Trophoblast cell (in vitro differentiated cells and primary cell): ENCODE results near the gene PPTC7. TPM values are rescaled to one million over a fixed set of nuclear protein-coding genes. Genes with fewer than 3 reads are reported as not detected.
A peak's percentile ranks its signal among the peaks of the same experiment; 100 is the strongest.

Experiments
- DNase-seq, 2 donors: peaks; one replicate each; pipeline ENCODE4 v3.0.0-alpha.2; 2016
- H2AFZ ChIP-seq: 2 replicates; pipeline ENCODE4 v1.6.1; 2013; ENCODE audit warnings: low read length, moderate library complexity, mild to moderate bottlenecking; ENCODE audit not compliant: insufficient read depth, poor library complexity
- H2AK5ac ChIP-seq: 2 replicates; pipeline ENCODE4 v1.6.1; 2013; ENCODE audit warnings: mild to moderate bottlenecking, low read length
- H2BK120ac ChIP-seq: 2 replicates; pipeline ENCODE4 v1.6.1; 2013; ENCODE audit warnings: low read length, mild to moderate bottlenecking, moderate library complexity; ENCODE audit not compliant: insufficient read depth, poor library complexity
- H2BK12ac ChIP-seq: 2 replicates; pipeline ENCODE4 v1.6.1; 2013; ENCODE audit warnings: mild to moderate bottlenecking, low read length, moderate library complexity
- H2BK5ac ChIP-seq: 2 replicates; pipeline ENCODE4 v1.6.1; 2013; ENCODE audit warnings: low read length, low read depth, moderate library complexity, mild to moderate bottlenecking; ENCODE audit not compliant: poor library complexity
- H3K14ac ChIP-seq: 2 replicates; pipeline ENCODE4 v1.6.1; 2013; ENCODE audit warnings: mild to moderate bottlenecking, low read length
- H3K18ac ChIP-seq: 2 replicates; pipeline ENCODE4 v1.6.1; 2013; ENCODE audit warnings: mild to moderate bottlenecking, low read length
- H3K23ac ChIP-seq: 2 replicates; pipeline ENCODE4 v1.6.1; 2013; ENCODE audit warnings: low read length
- H3K27ac ChIP-seq: 2 replicates; pipeline ENCODE4 v1.5.1; 2013; ENCODE audit warnings: low read depth, mild to moderate bottlenecking, inconsistent platforms, low read length, moderate library complexity
- H3K27me3 ChIP-seq: 2 replicates; pipeline ENCODE4 v1.6.1; 2013; ENCODE audit warnings: inconsistent platforms, mild to moderate bottlenecking, low read length, moderate library complexity; ENCODE audit not compliant: insufficient read depth
- H3K36me3 ChIP-seq, 2 experiments: 1 replicate in 1 of 2; 2 replicates in 1 of 2; pipeline ENCODE4 v1.6.1; 2013; ENCODE audit warnings: low read length in 2 of 2, mild to moderate bottlenecking in 2 of 2, moderate library complexity in 1 of 2; ENCODE audit not compliant: insufficient read depth in 2 of 2, control insufficient read depth in 1 of 2
- H3K4ac ChIP-seq: 2 replicates; pipeline ENCODE4 v1.6.1; 2013; ENCODE audit warnings: low read depth, mild to moderate bottlenecking, low read length, moderate library complexity
- H3K4me1 ChIP-seq, 2 experiments: 1 replicate in 1 of 2; 2 replicates in 1 of 2; pipeline ENCODE4 v1.6.1; 2013; ENCODE audit warnings: low read length in 2 of 2, mild to moderate bottlenecking in 2 of 2, moderate library complexity in 1 of 2; ENCODE audit not compliant: insufficient read depth in 2 of 2, control insufficient read depth in 1 of 2
- H3K4me2 ChIP-seq: 2 replicates; pipeline ENCODE4 v1.6.1; 2013; ENCODE audit warnings: inconsistent platforms, mild to moderate bottlenecking, low read length, moderate library complexity
- H3K4me3 ChIP-seq: 2 replicates; pipeline ENCODE4 v1.5.1; 2013; ENCODE audit warnings: mild to moderate bottlenecking, low read depth, low read length, inconsistent platforms
- H3K79me1 ChIP-seq: one replicate; pipeline ENCODE4 v1.6.1; 2013; ENCODE audit warnings: low read length
- H3K79me2 ChIP-seq: 2 replicates; pipeline ENCODE4 v1.6.1; 2013; ENCODE audit warnings: low read length, mild to moderate bottlenecking; ENCODE audit not compliant: control insufficient read depth, insufficient read depth, poor library complexity
- H3K9ac ChIP-seq: 2 replicates; pipeline ENCODE4 v1.6.1; 2013; ENCODE audit warnings: mild to moderate bottlenecking, low read length
- H3K9me3 ChIP-seq: 2 replicates; pipeline ENCODE4 v1.6.1; 2013; ENCODE audit warnings: low read depth, mild to moderate bottlenecking, control low read depth, inconsistent platforms, low read length; ENCODE audit not compliant: insufficient read depth
- H4K12ac ChIP-seq: 2 replicates; pipeline ENCODE4 v1.6.1; 2013; ENCODE audit warnings: low read depth, mild to moderate bottlenecking, low read length, moderate library complexity
- H4K8ac ChIP-seq: 2 replicates; pipeline ENCODE4 v1.6.1; 2013; ENCODE audit warnings: low read depth, mild to moderate bottlenecking, low read length, moderate library complexity
- H4K91ac ChIP-seq: one replicate; pipeline ENCODE4 v1.6.1; 2013; ENCODE audit warnings: low read depth, mild to moderate bottlenecking, low read length, moderate library complexity
- WGBS: extraction: QIAGEN DNeasy Blood & Tissue Kit; methylation state at CpG from one replicate; pipeline ENCODE4 v1.1.7; 2013; ENCODE audit warnings: missing lambda C conversion rate; ENCODE audit not compliant: insufficient read length, insufficient coverage; ENCODE audit errors: extremely low coverage; 5-methylcytosine and 5-hydroxymethylcytosine counted together
- polyA plus RNA-seq: library from polyadenylated mRNA; stranded (reverse); fragments of 200-250 nt; gene quantifications from 2 replicates; pipeline ENCODE4 v1.2.3, GENCODE V29; 2013

The PPTC7 gene, protein sequence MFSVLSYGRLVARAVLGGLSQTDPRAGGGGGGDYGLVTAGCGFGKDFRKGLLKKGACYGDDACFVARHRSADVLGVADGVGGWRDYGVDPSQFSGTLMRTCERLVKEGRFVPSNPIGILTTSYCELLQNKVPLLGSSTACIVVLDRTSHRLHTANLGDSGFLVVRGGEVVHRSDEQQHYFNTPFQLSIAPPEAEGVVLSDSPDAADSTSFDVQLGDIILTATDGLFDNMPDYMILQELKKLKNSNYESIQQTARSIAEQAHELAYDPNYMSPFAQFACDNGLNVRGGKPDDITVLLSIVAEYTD
- 9.9 and 10.1 TPM in 2 replicates for polyA plus RNA-seq

DNA sequence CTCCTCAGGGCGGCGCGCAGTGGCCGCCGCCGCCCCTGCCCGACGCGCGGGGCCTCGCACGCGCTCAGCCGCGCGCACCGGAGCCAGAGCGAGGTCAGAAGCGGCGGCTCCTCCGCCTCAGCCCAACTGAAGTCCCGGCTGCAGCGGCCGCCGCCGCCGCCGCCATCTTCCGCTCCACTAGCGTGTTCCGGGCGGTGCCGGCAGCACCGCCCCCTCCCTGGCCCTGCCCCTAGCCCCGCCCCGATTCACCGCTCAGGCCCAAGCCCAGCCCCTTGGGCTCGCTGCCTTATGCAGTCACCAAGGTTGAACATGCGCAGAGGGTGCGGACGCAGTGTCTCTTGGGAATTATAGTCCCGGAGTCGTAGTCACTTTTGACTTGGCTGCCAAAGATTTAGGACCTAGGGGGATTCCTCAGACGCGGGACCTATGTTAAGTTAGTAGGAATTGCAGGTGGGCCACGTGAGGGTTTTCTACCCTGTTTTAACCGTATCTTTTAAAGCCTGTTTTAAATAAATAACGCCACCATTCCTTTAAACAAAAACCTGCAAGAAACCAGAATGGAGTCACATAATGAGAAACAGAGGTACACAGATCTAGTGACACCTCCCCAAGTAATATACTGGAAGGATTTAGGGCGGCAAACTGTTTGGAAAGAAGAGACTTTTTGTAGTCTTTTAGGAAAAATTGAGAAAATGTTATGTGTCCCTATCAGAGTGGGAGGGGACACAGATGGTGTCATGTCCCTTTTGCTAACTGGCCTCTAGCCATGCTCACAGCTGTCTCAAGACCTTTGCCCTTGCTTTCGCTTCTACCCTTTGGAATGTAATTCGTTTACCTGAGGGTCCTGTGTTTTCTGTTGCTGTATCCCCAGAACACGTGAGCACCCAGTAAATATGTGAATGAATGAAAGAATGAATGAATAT, at the start of gene PPTC7:
Gene PPTC7 (minus strand): TSS at position 182 of the 923 bp plus-strand sequence. CDS start 287 bp downstream, outside the sequence.
- peak within 1 kb of the TSS; percentile 82 for H4K91ac ChIP-seq
- WGBS: no CpG with 5 or more reads among the region's 52 CpGs
- DNase-seq: peak; percentile 98
- no peak within 1 kb of the TSS for H4K12ac ChIP-seq
- peak within 1 kb of the TSS; percentile 89 for H3K4me3 ChIP-seq
- H3K27me3 ChIP-seq: no peaks in the 10 kb centered on the region
- peaks cover 4% of the 10 kb centered on the region for H3K79me1 ChIP-seq
- peak within 1 kb of the TSS; percentile 26 for H3K4ac ChIP-seq
- H4K8ac ChIP-seq: peak within 1 kb of the TSS; percentile 56
- H3K9me3 ChIP-seq: no peaks in the 10 kb centered on the region
- no peak within 1 kb of the TSS for H2AK5ac ChIP-seq
- H2BK5ac ChIP-seq: peak within 1 kb of the TSS; percentile 22
- peak within 1 kb of the TSS; percentile 76 for H3K18ac ChIP-seq
- peak within 1 kb of the TSS; percentile 74 for H3K14ac ChIP-seq
- peak within 1 kb of the TSS; percentile 48 for H2AFZ ChIP-seq
- H3K4me2 ChIP-seq: peak within 1 kb of the TSS; percentile 93
- peak within 1 kb of the TSS; percentile 27 for H3K27ac ChIP-seq
- no peak within 1 kb of the TSS for H2BK12ac ChIP-seq
- H3K9ac ChIP-seq: peak within 1 kb of the TSS; percentile 98
- H3K79me2 ChIP-seq: peaks cover 9% of the 10 kb centered on the region
- peak within 1 kb of the TSS; percentile 26 for H2BK120ac ChIP-seq
- H3K4me1 ChIP-seq: peaks cover 8% of the 10 kb centered on the region in 2 experiments
- H3K36me3 ChIP-seq: no peaks in the 10 kb centered on the region
- H3K23ac ChIP-seq: no peak within 1 kb of the TSS

DNA sequence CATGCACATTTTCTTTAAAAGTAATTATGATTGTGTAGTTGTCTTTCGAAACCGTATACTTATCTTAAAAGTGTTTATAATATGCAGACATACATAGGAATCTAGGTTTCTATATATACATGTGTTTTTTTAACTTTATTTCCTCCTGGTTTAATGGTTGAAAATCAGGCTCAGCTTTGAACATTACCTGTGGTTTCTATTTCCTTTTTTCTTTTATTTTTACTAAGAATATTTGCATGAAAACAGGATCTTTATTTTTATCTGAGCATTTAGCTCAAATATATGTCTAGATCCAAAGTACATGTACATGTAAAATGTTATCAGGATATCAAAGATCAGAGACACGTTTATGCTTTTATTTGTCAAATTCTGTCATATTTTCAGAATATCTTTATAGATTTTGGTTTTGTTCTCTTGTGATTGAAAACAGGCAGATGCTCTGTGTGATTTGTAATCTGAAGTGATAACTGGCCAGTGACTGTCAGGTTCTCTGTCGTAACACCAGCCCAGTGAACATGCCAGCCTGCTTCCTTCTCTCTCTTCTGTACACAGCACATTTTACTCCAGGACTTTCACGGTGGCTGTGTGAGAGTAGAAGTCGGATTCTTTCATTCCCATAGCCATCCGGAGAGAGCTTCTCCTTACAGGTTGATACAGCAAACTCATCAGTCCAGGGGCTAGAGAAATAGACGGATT, 44.5 kb upstream of the PPTC7 start:
- no peak overlapping the region for H3K9ac ChIP-seq
- no peaks in the 10 kb centered on the region for H3K79me1 ChIP-seq
- no peaks in the 10 kb centered on the region for H3K36me3 ChIP-seq
- H3K23ac ChIP-seq: no peak overlapping the region
- H3K9me3 ChIP-seq: no peaks in the 10 kb centered on the region
- no peak overlapping the region for H2BK5ac ChIP-seq
- WGBS: no CpG with 5 or more reads among the region's 8 CpGs
- no peak overlapping the region for H3K27ac ChIP-seq
- H2BK120ac ChIP-seq: no peak overlapping the region
- H3K18ac ChIP-seq: no peak overlapping the region
- H3K27me3 ChIP-seq: no peaks in the 10 kb centered on the region
- H3K4ac ChIP-seq: no peak overlapping the region
- H2AK5ac ChIP-seq: no peak overlapping the region
- H3K14ac ChIP-seq: no peak overlapping the region
- no peak overlapping the region for H3K4me3 ChIP-seq
- DNase-seq: no peak
- no peak overlapping the region for H4K12ac ChIP-seq
- no peak overlapping the region for H3K4me2 ChIP-seq
- H2AFZ ChIP-seq: no peak overlapping the region
- H3K79me2 ChIP-seq: no peaks in the 10 kb centered on the region
- H4K91ac ChIP-seq: no peak overlapping the region
- no peak overlapping the region for H4K8ac ChIP-seq
- no peak overlapping the region for H2BK12ac ChIP-seq
- no peaks in the 10 kb centered on the region for H3K4me1 ChIP-seq

DNA sequence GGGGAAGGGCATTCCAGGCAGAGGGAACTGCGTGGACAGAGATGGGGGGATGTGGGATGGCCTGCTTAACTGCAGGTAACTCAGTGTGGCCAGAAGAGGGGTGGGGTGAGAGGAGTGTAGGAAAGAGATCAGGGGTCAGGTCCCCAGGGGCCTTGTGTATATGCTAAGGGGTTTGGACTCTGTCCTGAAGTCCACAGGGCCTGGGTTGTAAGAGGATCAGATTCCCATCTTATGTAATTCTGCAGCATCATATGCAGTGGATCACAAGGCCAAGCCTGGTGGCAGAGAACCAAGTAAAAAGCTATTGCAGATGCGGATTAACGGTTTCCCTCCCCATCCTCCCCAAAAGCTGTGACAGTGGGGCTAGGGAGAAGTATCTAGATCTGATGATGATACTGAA, 39.5 kb upstream of the PPTC7 start:
- no peak overlapping the region for H3K18ac ChIP-seq
- H4K8ac ChIP-seq: no peak overlapping the region
- no peaks in the 10 kb centered on the region for H3K36me3 ChIP-seq
- no peaks in the 10 kb centered on the region for H3K79me1 ChIP-seq
- no peak for DNase-seq
- no peak overlapping the region for H2BK5ac ChIP-seq
- H4K12ac ChIP-seq: no peak overlapping the region
- H3K4me1 ChIP-seq: no peaks in the 10 kb centered on the region
- no peak overlapping the region for H3K23ac ChIP-seq
- H2BK120ac ChIP-seq: no peak overlapping the region
- H3K4me3 ChIP-seq: peak overlapping the region; percentile 25
- no peaks in the 10 kb centered on the region for H3K27me3 ChIP-seq
- no peaks in the 10 kb centered on the region for H3K79me2 ChIP-seq
- no peak overlapping the region for H3K4me2 ChIP-seq
- H3K9me3 ChIP-seq: no peaks in the 10 kb centered on the region
- no peak overlapping the region for H2AK5ac ChIP-seq
- H2AFZ ChIP-seq: no peak overlapping the region
- no peak overlapping the region for H3K9ac ChIP-seq
- no CpG with 5 or more reads among the region's 3 CpGs for WGBS
- no peak overlapping the region for H3K4ac ChIP-seq
- no peak overlapping the region for H3K27ac ChIP-seq
- no peak overlapping the region for H3K14ac ChIP-seq
- no peak overlapping the region for H4K91ac ChIP-seq
- H2BK12ac ChIP-seq: no peak overlapping the region

DNA sequence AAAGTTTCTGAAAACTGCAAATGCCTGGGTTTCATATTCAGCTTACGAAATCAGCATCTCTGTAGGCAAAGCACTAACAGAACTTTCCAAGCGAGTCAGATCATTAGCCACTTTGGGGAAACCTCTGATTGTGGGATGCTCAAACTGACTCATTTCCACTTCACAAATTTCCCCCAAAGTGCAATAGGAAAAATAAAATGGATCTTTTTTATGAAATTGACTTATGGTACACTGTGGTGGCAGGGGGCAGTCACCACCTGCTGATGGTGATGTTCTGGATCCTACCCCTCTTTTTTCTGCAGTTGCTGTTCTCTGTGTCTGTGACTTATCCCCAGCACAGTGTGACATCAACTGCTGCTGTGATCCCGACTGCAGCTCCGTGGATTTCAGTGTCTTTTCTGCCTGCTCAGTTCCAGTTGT, 36.4 kb upstream of the PPTC7 start:
- H3K27ac ChIP-seq: no peak overlapping the region
- no peaks in the 10 kb centered on the region for H3K4me1 ChIP-seq
- H3K14ac ChIP-seq: no peak overlapping the region
- no peak overlapping the region for H4K12ac ChIP-seq
- no peak overlapping the region for H3K23ac ChIP-seq
- no peaks in the 10 kb centered on the region for H3K27me3 ChIP-seq
- H3K36me3 ChIP-seq: no peaks in the 10 kb centered on the region
- no peak for DNase-seq
- no peak overlapping the region for H2BK12ac ChIP-seq
- no peak overlapping the region for H2AK5ac ChIP-seq
- no peak overlapping the region for H3K4ac ChIP-seq
- no peak overlapping the region for H3K18ac ChIP-seq
- no peaks in the 10 kb centered on the region for H3K79me1 ChIP-seq
- H4K8ac ChIP-seq: no peak overlapping the region
- H3K9me3 ChIP-seq: no peaks in the 10 kb centered on the region
- H2BK5ac ChIP-seq: no peak overlapping the region
- no peak overlapping the region for H4K91ac ChIP-seq
- H2BK120ac ChIP-seq: no peak overlapping the region
- H3K4me3 ChIP-seq: no peak overlapping the region
- no peak overlapping the region for H3K9ac ChIP-seq
- H3K79me2 ChIP-seq: no peaks in the 10 kb centered on the region
- H3K4me2 ChIP-seq: no peak overlapping the region
- no CpG with 5 or more reads among the region's 4 CpGs for WGBS
- no peak overlapping the region for H2AFZ ChIP-seq
